ENCODE results near the gene PLAU. TPM values are rescaled to one million over a fixed set of nuclear protein-coding genes. Genes with fewer than 3 reads are reported as not detected.
"Not testable (repeated sequence)": the region's sequence is repeated elsewhere in the genome, so short reads cannot be mapped to it uniquely, and the experiment has no call there.

Gene PLAU
- polyA plus RNA-seq, 3 donors from 2014 or later, result 0.08 TPM; not detected in 2

DNA sequence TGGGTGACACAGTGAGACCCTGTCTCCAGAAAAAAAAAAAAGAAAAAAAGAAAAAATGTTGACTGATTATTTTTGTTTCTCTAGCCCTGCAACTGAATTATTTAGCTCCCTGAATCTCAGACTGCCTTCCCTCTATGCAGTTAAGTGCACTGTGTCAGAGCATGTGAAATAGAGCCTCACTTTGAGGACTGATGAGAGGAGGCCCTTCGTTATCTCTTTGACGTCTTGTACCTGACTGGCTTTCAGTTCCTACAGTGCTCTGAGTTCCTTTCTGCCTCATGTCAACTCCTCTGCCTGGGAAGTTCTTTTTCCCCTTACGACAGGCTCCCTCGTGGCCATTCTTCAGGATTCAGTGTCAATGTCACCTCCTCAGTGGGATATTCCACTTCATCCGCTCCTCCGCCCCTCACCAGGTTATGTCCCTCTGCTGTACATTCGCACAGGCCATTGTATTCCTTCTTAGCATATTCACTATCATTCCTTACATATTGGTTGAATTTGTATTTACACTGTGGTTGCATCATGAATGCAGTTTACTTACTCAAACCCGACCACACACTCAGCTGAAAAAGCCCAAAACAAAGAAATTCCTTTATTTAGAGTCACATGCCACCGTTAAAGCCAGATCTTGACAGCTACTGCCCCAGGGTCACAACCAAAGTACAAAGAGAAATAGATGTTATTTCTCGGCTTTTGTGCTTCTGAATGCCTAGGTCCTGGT lies 18.5 kb upstream of the PLAU start:
- no peak overlapping the region for H3K4me3 Mint-ChIP-seq

DNA sequence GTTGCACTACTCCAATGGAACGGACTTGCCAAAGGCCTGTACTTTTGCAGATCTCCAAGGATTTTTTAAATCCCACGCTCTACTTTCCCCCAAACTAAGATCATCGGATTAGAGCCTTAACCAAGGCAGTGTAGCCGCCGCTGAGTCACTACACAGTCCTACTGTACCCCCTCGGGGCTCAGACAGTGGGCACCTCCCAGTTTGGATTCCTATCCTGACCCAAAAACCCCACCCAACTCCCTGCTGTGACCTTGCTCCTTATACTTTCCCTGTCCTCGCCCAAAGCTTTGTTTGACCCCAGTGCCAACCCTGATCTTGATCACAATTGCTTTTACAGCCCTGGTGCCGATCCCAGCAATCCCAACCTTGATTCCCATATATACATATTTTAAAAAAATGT lies 17.5 kb upstream of the PLAU start:
- H3K9me3 Mint-ChIP-seq, result no peaks in the 10 kb centered on the region
- no peaks in the 10 kb centered on the region for H3K36me3 Mint-ChIP-seq
- no peak for DNase-seq
- peaks cover 2 to 12% (median 8%) of the 10 kb centered on the region in 3 donors for H3K27me3 Mint-ChIP-seq (ENCODE audit: low read depth in 3 of 3)
- no peak overlapping the region for H3K4me3 Mint-ChIP-seq
- H3K27ac Mint-ChIP-seq, result no peak overlapping the region
- peaks cover 12 to 17% of the 10 kb centered on the region in 2 donors for H3K4me1 Mint-ChIP-seq

More for the DNA sequence above, 18.5 kb upstream of the PLAU start:
- DNase-seq, result no peak
- Mint-ChIP-seq H3K27ac (peak overlapping the region in 2 of 6 donors; percentile 1 to 2), H3K36me3 (no peaks in the 10 kb centered on the region), H3K27me3 (ENCODE audit: low read depth in 3 of 3) (peaks cover 2 to 9% (median 8%) of the 10 kb centered on the region in 3 donors), H3K4me1 (peaks cover 12 to 17% of the 10 kb centered on the region in 2 donors), H3K9me3 (no peaks in the 10 kb centered on the region)

DNA sequence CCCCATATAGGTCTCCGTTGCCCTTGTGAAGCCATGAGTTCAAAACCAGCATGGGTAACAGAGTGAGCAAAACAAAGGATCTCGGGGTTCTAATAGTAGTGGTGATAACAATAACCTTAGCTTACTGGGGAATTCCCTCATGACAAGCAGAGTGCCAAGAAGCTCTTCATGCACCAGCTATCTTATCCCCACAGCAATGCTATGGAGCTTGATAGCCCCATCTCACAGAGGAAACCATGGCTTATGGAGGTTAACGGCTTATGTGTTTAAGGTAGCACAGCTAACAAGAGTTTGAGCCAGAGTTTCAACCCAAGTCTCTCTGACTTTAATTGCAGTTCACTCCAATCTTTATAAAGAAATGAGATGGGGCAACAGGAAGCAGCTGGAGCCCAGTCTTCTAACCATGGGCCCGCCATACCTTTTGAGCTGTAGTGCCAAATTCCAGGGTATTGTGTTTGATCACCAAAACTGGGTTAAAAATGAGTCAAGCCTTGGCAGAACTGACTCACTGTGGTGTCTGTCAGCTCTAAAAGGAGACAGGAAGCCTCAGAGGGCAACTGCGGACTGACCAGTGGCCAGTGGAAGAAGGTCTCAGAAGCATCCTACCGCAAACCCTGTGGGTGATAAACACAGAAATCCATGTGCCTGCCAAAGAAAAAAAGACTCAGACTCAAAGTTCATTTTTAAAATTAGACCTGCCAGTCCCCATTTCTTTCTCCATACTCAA lies 16.5 kb upstream of the PLAU start:
- H3K4me1 Mint-ChIP-seq, result peaks cover 12 to 17% of the 10 kb centered on the region in 2 donors
- DNase-seq, result peak; percentile 43 to 56 (median 50)
- peak overlapping the region in 3 of 6 donors; percentile 20 to 43 (median 26) for H3K27ac Mint-ChIP-seq
- H3K4me3 Mint-ChIP-seq, result peak overlapping the region in 1 of 5 donors; percentile 7
- no peaks in the 10 kb centered on the region for H3K9me3 Mint-ChIP-seq
- H3K36me3 Mint-ChIP-seq, result no peaks in the 10 kb centered on the region
- peaks cover 4 to 11% (median 8%) of the 10 kb centered on the region in 3 donors for H3K27me3 Mint-ChIP-seq (ENCODE audit: low read depth in 3 of 3)

DNA sequence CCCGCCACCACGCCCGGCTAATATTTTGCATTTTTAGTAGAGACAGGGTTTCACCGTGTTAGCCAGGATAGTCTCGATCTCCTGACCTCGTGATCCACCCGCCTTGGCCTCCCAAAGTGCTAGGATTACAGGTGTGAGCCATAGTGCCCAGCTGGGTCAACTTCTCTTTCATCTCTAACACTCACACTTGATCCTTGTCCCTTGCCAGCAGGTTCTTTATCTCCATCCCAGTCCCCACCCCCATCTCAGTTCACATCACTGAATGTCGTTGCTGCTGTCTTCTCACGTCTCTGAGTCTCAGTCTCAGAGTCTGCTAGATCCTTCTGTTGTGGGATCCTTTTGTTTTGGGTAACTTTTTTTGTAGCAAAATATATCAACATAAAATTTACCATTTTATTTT lies 15.6 kb upstream of the PLAU start:
- DNase-seq, H3K4me3 Mint-ChIP-seq, H3K36me3 Mint-ChIP-seq, H3K9me3 Mint-ChIP-seq: not testable (repeated sequence)
- Mint-ChIP-seq H3K27ac (peak overlapping the region in 1 of 6 donors; percentile 65), H3K27me3 (ENCODE audit: low read depth in 3 of 3) (peaks cover 8 to 12% (median 10%) of the 10 kb centered on the region in 3 donors), H3K4me1 (peaks cover 12 to 17% of the 10 kb centered on the region in 2 donors)

DNA sequence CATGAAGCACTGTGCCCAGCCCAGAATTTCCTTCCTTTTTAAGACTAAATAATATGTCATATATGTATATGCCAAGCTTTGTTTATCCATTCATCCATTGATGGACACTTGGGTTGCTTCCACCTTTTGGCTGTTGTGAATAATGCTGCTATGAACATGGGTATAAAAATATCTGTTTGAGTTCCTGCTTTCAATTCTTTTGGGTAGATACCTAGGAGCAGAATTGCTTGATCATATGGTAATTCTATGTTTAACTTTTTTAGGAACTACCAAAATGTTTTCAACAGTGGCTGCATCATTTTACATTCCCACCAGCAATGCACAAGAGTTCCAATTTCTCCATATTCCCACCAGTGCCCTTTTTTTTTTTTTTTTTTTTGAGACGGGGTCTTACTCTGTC lies 13.2 kb upstream of the PLAU start:
- no peaks in the 10 kb centered on the region for H3K9me3 Mint-ChIP-seq
- H3K4me3 Mint-ChIP-seq, result no peak overlapping the region
- H3K27ac Mint-ChIP-seq, result no peak overlapping the region
- H3K4me1 Mint-ChIP-seq, result peaks cover 12 to 17% of the 10 kb centered on the region in 2 donors
- no peak for DNase-seq
- H3K27me3 Mint-ChIP-seq (ENCODE audit: low read depth in 3 of 3), result peaks cover 5 to 12% (median 8%) of the 10 kb centered on the region in 3 donors
- no peaks in the 10 kb centered on the region for H3K36me3 Mint-ChIP-seq

DNA sequence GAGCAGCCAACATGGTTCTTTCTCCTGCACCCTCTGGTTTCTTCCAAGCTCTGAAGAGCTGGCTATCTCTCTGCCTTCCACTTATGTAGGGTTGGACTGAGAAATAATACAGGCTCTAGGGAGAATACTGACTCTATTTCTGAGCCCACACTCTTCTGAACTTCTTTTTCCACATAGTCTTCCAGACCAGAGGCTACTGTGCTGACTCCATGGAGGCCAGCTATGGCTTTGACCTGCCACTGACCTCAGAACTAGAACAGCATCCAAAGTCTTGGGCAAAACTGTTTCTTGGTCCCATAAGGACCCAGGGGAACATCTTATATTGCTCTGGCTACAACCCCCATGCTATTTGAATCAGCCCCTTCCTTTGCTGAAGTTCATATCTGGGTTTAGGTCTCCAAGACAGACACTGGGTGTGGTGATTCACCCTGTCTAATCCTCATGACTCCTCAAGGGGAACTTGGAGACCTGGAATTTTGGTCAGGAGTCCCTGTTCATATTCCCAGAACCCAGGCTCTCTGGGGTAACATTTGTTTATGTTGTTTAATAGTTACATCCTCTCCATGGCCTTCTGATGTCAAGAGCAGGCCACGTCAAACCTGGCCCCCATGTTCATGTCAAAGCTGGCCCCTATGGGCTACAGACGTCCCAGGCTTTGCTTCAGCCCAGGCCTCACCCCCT lies 12.1 kb upstream of the PLAU start:
- Mint-ChIP-seq H3K36me3 (no peaks in the 10 kb centered on the region), H3K4me3 (no peak overlapping the region), H3K4me1 (peaks cover 12 to 15% of the 10 kb centered on the region in 2 donors), H3K9me3 (no peaks in the 10 kb centered on the region), H3K27me3 (ENCODE audit: low read depth in 3 of 3) (peaks cover 3 to 12% (median 7%) of the 10 kb centered on the region in 3 donors), H3K27ac (no peak overlapping the region)
- DNase-seq, result no peak

GRCh38 chr10:73899423-73899822 lies 11.5 kb upstream of the PLAU start:
- Mint-ChIP-seq H3K36me3 (no peaks in the 10 kb centered on the region), H3K9me3 (no peaks in the 10 kb centered on the region), H3K4me3 (no peak overlapping the region), H3K27ac (peak overlapping the region in 1 of 6 donors; percentile 7), H3K4me1 (peaks cover 7 to 9% of the 10 kb centered on the region in 2 donors), H3K27me3 (ENCODE audit: low read depth in 3 of 3) (peaks cover 5 to 12% (median 7%) of the 10 kb centered on the region in 3 donors)
- DNase-seq, result no peak

DNA sequence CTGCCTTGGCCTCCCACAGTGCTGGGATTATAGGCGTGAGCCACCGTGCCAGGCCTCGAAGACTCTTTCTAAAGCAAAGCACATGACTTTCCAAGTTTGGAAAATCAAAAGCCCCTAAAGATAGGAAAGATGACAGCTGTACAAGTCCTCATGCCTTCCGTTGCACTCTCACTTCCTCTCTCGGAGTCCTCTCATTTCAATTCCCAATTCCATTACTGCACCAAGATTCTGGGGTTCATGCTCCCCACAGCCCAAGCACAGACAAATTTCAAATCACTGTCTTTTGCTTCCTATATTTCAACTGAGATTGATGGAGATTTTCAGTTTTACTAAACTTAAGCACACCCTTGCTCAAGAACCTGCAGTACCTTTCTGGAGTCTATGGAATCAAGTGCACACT lies 10.9 kb upstream of the PLAU start:
- Mint-ChIP-seq H3K27me3 (ENCODE audit: low read depth in 3 of 3) (peaks cover 4 to 12% (median 5%) of the 10 kb centered on the region in 3 donors), H3K27ac (peak overlapping the region in 1 of 6 donors; percentile 45), H3K4me3 (no peak overlapping the region), H3K9me3 (no peaks in the 10 kb centered on the region), H3K4me1 (peaks cover 2 to 3% of the 10 kb centered on the region in 2 donors), H3K36me3 (no peaks in the 10 kb centered on the region)
- no peak for DNase-seq

DNA sequence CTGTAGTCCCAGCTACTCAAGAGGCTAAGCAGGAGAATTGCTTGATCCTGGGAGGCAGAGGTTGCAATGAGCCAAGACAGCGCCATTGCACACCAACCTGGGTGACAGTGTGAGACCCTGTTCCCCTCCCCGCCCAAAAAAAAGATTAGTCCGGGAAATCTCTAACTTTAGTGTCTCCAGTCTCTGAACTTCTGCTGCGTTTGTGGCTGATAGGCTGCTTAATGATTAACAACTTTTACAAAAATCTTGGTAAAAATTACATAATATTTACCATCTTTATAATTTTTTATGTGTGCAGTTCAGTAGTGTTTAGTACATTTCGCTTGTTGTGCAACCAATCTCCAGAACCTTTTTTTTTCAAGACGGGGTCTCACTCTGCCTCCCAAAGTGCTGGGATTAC lies 9.7 kb upstream of the PLAU start:
- H3K27ac Mint-ChIP-seq, result no peak overlapping the region
- DNase-seq, result no peak
- H3K9me3 Mint-ChIP-seq, result no peaks in the 10 kb centered on the region
- H3K4me1 Mint-ChIP-seq, result no peaks in the 10 kb centered on the region
- H3K36me3 Mint-ChIP-seq, result no peaks in the 10 kb centered on the region
- H3K27me3 Mint-ChIP-seq (ENCODE audit: low read depth in 3 of 3), result peaks cover 5 to 17% (median 7%) of the 10 kb centered on the region in 3 donors
- H3K4me3 Mint-ChIP-seq, result no peak overlapping the region

GRCh38 chr10:73902351-73902750 lies 8.6 kb upstream of the PLAU start:
- Mint-ChIP-seq H3K27me3 (ENCODE audit: low read depth in 3 of 3) (peaks cover 5 to 17% (median 6%) of the 10 kb centered on the region in 3 donors), H3K4me3 (no peak overlapping the region), H3K9me3 (no peaks in the 10 kb centered on the region), H3K36me3 (no peaks in the 10 kb centered on the region), H3K4me1 (no peaks in the 10 kb centered on the region), H3K27ac (no peak overlapping the region)
- no peak for DNase-seq

DNA sequence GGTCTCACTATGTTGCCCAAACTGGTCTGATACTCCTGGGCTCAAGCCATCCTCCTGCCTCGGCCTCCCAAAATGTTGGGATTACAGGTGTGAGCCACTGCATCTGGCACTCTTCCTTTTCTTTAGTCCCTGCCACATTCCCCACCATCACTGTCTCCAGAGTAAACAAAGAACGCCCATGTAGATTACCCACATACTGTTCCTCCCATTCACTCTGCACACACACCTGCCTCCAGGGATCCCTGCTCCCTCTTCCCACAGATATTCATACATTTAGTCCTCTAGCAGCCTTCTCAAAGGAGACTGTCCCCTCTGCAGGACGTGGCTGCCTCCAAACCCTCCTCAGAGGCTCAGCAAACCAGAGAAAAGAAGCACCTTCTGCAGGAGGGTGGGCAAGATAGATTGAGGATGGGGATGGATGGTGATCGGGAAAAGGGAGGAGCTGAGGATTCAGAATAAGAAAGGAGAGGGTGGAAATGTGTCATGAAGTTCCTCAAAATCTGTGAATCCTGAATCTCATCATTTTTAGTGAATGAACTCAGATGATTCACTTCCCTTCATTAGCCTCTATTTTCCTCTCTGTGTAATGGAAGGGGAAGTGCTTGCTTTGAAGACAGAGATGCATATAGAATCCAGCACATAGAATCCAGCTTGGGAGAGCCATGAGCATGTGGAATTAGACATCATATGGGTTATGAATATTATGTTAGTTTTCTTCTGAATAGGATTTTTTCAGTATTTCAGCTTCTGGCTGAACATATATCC lies 5.5 kb upstream of the PLAU start:
- H3K36me3 Mint-ChIP-seq, result no peaks in the 10 kb centered on the region
- no peaks in the 10 kb centered on the region for H3K9me3 Mint-ChIP-seq
- H3K4me1 Mint-ChIP-seq, result peaks cover 24 to 28% of the 10 kb centered on the region in 2 donors
- H3K27ac Mint-ChIP-seq, result no peak overlapping the region
- DNase-seq, result no peak
- H3K4me3 Mint-ChIP-seq, result no peak overlapping the region
- H3K27me3 Mint-ChIP-seq (ENCODE audit: low read depth in 3 of 3), result peaks cover 4 to 11% (median 9%) of the 10 kb centered on the region in 3 donors

DNA sequence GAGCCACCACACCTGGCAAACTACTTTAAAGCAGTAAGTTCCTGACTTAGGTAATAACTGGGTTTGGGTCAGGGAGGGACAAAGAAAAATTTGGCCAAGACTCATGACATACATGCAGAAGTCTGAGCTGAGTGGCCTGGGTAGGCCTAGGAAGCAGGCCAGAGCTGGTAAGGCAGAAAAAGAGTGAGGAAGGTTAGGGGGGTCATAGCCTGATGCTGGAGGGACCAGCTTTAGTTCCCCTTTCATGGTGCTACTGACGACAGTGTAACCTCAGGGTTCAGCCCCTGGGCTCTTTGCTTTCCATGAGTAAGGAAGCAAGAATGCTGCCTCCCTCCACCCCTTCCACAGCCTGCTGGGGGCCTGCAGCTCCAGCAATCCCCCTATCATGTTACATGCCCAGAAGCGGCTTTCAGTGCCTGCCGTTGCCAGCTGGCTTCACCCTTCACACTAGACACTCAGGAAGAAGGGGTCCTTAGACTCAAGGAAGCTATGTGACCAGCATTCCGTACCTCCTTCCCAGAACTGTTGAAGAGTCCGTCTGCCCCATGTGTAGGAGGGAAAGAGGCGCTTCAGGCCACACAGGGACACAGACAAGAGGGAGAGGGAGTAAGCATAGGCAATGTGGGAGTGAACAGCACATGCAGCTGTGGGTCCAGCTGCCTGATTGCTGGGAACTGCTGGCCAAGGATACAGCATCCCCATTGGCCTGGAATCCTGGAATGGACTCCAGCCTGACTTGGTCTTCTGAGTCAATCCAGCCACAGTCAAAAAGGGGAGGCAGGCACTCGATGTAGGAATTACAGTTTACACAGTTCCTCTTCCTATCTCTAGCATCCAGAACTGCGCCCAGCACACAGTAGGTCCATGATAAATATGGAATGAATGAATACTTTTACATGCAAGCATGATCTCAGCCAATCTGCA lies 4.1 kb upstream of the PLAU start:
- H3K9me3 Mint-ChIP-seq, result no peaks in the 10 kb centered on the region
- H3K4me1 Mint-ChIP-seq, result peaks cover 31 to 39% of the 10 kb centered on the region in 2 donors
- peaks cover 4 to 16% (median 14%) of the 10 kb centered on the region in 3 donors for H3K27me3 Mint-ChIP-seq (ENCODE audit: low read depth in 3 of 3)
- DNase-seq, result no peak
- H3K36me3 Mint-ChIP-seq, result peaks cover 0 to 3% (median 0%) of the 10 kb centered on the region in 3 donors
- H3K4me3 Mint-ChIP-seq, result no peak overlapping the region
- H3K27ac Mint-ChIP-seq, result no peak overlapping the region
